Stimulated activated CD4-positive, alpha-beta T cell treated with anti-CD3 and anti-CD28 coated beads, TNF-alpha, amount 100 ng/mL, for 48 hours (primary cell): ENCODE measurements around the gene TMSB10.
"Not testable (repeated sequence)": the region's sequence is repeated elsewhere in the genome, so short reads cannot be mapped to it uniquely, and the experiment has no call there.

Experiments
- DNase-seq, 3 donors: peaks; one replicate each; pipeline ENCODE4 v3.0.0-alpha.2; 2020; ENCODE audit warnings: low read depth in 3 of 3

Gene TMSB10

GRCh38 chr2:84905181-84906107, at the start of gene TMSB10:
Gene TMSB10, plus strand, starts transcription at chr2:84905656.
- peak; percentile 75 to 84 (median 77) for DNase-seq

GRCh38 chr2:84855731-84856130, 49.7 kb upstream of the TMSB10 start:
- no peak for DNase-seq

GRCh38 chr2:84856787-84857186, 48.7 kb upstream of the TMSB10 start:
- peak in 2 of 3 donors; percentile 50 to 52 for DNase-seq

DNA sequence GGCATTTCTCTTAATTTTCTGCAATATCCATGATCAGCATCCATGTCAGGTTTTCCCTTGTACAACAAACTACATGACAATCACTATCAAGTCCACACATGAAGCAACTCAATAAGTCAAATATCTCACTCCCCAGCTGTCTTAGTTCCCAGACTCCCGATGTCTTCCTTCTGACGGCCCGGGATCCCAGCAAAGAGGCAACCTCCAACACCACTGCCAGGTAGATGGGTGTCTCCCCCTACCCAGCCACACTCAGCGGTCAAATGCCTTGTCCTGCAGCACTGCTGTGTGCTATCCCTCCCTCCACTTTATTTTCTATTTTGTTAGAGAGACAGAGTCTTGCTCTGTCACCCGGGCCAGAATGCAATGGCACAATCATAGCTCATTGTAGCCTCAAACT, 47.9 kb upstream of the TMSB10 start:
- no peak for DNase-seq

- no peak for DNase-seq
Measured at GRCh38 chr2:84858123-84858522, 47.3 kb upstream of the TMSB10 start.

DNA sequence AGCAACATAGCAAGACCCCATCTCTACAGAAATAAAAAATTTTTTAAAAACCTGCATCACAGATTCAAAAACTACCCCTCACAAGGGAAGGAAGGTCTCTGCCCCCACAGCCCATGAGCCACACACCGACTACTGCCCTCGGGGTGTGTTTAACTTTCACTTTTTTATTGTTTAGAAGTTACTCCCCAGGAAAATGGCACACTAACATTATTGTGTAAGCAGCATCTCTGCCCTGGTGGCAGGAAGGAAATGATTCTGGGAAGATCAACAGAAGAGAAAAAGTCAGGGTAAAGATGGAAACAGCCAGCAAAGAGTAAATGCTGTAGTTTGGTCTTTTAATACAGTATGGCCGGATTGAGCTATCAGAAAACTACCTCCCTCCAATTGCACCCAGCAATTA, 46.5 kb upstream of the TMSB10 start:
- DNase-seq: no peak

DNA sequence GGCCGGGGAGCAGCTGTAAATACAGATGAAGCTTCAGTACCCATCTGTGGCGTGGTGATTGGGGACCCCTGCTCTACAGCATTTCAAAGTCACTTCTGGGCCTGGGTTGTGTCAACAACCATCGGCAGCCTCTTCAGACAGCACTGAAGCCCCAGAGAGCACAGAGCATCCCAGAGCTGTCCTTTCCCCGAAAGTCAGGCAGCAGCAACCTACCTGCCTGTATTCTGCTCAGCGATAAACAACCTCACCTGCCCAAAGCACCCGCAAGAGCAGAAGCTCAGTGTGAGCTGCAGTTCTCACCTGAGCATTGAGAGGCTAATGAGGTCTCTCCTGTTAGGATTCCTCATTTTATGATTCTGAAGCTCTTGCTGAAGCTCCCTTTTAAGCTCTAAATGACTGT, 43.9 kb upstream of the TMSB10 start:
- DNase-seq: no peak

DNA sequence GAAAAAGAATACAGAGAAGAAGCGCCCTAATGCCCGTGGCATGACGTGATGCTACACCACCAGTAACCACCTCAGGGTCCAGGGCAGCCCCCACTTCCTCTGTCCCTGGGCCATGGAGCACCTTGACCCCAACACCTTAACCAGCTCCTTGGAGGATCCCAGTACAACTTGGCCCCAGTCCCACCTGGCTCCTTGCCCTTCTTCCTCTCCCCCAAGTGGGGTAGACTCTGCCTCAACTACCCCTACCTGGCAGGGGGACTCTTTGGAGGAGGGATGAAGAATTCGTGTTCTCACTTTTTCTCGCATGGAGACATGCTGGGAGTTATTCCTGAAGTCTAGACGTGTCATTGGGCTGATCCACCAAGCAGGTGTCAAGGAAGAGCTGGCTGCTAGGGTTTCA, 43.5 kb upstream of the TMSB10 start:
- DNase-seq: no peak

- DNase-seq: no peak
Measured at GRCh38 chr2:84865181-84865783, 40.2 kb upstream of the TMSB10 start.

DNA sequence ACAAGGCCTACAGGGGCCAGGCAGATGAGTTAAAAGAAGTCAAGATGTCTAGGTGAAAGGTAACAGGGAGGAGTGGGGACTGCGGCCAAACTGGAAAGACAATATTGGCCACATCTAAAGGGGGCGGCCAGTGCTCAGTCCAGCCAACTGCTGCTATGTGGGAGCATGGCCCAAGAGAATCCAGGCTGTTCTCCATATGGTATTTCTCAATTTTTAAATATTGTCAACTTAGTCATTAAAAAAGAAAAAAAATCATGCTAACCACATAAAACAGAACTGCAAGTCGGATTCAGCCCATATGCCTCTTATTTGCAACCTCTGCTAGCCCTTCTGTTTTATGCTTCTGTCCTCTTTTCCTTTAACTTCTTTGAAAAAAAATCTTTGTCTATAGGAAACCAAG, 39.3 kb upstream of the TMSB10 start:
- DNase-seq: no peak

DNA sequence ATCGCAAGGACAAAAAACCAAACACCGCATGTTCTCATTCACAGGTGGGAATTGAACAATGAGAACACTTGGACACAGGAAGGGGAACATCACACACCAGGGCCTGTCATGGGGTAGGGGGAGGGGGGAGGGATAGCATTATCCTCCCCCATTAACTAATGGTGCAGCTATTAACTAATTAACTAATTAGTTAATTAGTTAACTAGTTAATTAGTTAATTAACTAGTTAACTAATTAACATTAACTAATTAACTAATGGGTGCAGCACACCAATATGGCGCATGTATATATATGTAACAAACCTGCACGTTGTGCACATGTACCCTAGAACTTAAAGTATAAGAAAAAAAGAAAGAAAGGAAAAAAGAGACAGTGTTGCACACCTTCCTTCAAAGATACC, 37.1 kb upstream of the TMSB10 start:
- not testable (repeated sequence) for DNase-seq

- no peak for DNase-seq
Measured at GRCh38 chr2:84870306-84870705, 35.1 kb upstream of the TMSB10 start.

- not testable (repeated sequence) for DNase-seq
Measured at GRCh38 chr2:84872691-84873090, 32.8 kb upstream of the TMSB10 start.

GRCh38 chr2:84873350-84873749, 32.1 kb upstream of the TMSB10 start:
- DNase-seq: no peak

- DNase-seq: no peak
Measured at GRCh38 chr2:84874381-84875212, 30.9 kb upstream of the TMSB10 start.

GRCh38 chr2:84875213-84875560, 30.3 kb upstream of the TMSB10 start:
- no peak for DNase-seq

- DNase-seq: not testable (repeated sequence)
Measured at GRCh38 chr2:84875619-84876018, 29.8 kb upstream of the TMSB10 start.

DNA sequence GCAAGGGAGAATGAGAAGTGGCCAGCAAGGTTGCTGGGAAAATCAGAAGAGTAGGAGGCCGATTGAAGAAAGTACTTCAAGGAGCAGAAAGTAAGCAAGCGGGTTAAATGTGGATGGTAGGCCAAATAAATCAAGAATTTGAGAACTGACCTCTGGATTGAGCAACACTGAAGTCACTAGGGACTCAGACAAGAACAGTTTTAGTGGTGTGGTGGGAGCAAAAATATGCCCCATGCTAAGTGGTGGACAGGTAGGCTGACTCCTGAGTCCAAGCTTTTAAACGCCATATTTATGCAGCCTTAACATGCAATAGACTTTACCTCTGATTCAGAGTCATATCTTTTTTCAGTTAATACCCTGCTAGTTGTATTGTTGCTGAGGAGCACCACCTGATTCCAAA, 29.1 kb upstream of the TMSB10 start:
- no peak for DNase-seq

GRCh38 chr2:84878459-84878858, 27.0 kb upstream of the TMSB10 start:
- DNase-seq: no peak

GRCh38 chr2:84878896-84879583, 26.4 kb upstream of the TMSB10 start:
- DNase-seq: no peak

GRCh38 chr2:84879584-84880394, 25.7 kb upstream of the TMSB10 start:
- DNase-seq: no peak
